RWPE1 (cell line): ENCODE measurements around the gene TMEM215.

Experiments used
- CTCF ChIA-PET: fragments of 350-600 bp; sonication (Branson Sonifier 250); formaldehyde crosslinking; extraction: SDS; loops from one replicate; lab custom pipeline; 2021; lab: Yijun Ruan, JAX
- POLR2A ChIA-PET: fragments of 400-600 bp; formaldehyde crosslinking; extraction: SDS; loops from one replicate; lab custom pipeline; 2020; ENCODE audit warnings: antibody characterized with exemption; ENCODE audit not compliant: low non-redundant PET; lab: Yijun Ruan, JAX
- DNase-seq: peaks from one replicate; pipeline ENCODE4 v3.0.0; 2012; ENCODE audit warnings: low spot score
- H3K27ac ChIP-seq: fragments of 450-650 bp; 2 replicates; pipeline ENCODE4 v1.5.1; 2017
- TF ChIP-seq, protein P1 (sequence below): fragments of 450-650 bp; conservative IDR thresholded peaks from 2 replicates; pipeline ENCODE4 v1.5.1; 2017; ENCODE audit warnings: low read depth, mild to moderate bottlenecking

TMEM215 gene

GRCh38 chr9:32748013-32748412 is 35.3 kb upstream of the TMEM215 start:
- CTCF ChIA-PET = interaction anchor here (0.6 to 0.9 kb wide), 2 partner anchors 33 to 120 kb away, joined by 3 read pairs; no protein-coding TSS in a partner anchor
- POLR2A ChIA-PET = no interaction called here
- DNase-seq = no peak
- no peak overlapping the region for H3K27ac ChIP-seq
- TF ChIP-seq, protein P1, sequence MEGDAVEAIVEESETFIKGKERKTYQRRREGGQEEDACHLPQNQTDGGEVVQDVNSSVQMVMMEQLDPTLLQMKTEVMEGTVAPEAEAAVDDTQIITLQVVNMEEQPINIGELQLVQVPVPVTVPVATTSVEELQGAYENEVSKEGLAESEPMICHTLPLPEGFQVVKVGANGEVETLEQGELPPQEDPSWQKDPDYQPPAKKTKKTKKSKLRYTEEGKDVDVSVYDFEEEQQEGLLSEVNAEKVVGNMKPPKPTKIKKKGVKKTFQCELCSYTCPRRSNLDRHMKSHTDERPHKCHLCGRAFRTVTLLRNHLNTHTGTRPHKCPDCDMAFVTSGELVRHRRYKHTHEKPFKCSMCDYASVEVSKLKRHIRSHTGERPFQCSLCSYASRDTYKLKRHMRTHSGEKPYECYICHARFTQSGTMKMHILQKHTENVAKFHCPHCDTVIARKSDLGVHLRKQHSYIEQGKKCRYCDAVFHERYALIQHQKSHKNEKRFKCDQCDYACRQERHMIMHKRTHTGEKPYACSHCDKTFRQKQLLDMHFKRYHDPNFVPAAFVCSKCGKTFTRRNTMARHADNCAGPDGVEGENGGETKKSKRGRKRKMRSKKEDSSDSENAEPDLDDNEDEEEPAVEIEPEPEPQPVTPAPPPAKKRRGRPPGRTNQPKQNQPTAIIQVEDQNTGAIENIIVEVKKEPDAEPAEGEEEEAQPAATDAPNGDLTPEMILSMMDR = no peak

DNA sequence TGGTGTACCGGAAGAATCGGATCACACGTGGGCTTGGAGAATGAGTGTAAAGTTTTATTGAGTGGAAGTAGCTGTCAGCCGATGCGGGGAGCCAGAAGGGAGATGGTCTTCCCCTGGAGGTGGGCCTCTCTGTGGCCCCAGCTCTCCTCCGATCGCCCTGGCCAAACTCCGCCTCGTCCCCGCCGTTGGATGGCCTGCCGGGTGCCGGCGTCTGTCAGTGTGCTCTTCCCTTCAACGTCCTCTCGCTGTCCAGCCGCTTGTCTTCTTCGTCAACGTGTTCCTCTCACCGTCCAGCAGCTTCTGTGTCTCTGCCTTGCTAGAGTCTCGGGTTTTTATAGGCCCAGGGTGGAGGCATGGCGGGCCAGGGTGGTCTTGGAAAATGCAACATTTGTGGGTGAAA is 27.6 kb upstream of the TMEM215 start:
- TF ChIP-seq, protein P1 = no peak

DNA sequence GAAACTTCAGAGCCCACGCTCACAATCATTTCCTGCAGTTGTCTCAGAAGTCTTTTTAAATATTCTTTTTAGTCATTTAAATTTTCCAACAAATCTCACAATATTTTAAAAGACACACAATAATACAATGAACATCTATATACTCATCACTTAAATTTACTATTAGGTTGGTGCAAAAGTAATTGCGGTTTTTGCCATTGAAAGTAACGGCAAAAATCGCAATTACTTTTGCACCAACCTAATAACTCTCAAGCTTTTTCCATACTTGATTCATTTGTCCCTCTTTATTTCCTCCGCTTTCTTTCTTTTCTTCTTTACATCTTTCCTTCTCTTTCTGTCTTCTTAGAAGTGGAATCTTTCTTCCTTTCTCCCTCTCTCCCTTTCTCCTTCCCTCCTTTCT is 19.2 kb upstream of the TMEM215 start:
- ChIA-PET CTCF (no interaction called here), POLR2A (no interaction called here)
- H3K27ac ChIP-seq = no peak overlapping the region
- DNase-seq = no peak
- TF ChIP-seq, protein P1 = no peak

More for the DNA sequence above, 27.6 kb upstream of the TMEM215 start:
- POLR2A ChIA-PET = no interaction called here
- H3K27ac ChIP-seq = no peak overlapping the region
- DNase-seq = no peak
- CTCF ChIA-PET = interaction anchor here (1.2 kb wide), 1 partner anchor 95 kb away, joined by 4 read pairs; no protein-coding TSS in a partner anchor

DNA sequence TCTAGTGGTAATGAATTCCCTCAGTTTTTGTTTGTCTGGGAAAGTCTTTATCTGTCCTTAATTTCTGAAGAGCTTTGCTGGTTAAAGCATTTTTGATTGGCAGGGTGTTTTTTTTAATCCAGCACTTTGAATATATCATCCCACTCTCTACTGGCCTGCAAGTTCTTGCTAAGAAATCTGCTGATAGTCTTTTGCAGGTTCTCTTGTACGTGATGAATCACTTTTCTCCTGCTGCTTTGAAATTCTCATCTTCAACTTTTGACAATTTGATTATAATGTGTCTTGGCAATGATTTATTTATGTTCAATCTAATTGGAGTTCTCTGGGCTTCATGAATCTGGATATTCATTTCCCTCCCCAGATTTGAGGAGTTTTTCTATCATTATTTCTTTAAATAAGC is 8.1 kb upstream of the TMEM215 start:
- ChIA-PET POLR2A (no interaction called here), CTCF (no interaction called here)
- H3K27ac ChIP-seq = no peak overlapping the region
- TF ChIP-seq, protein P1 = no peak
- DNase-seq = no peak

GRCh38 chr9:32776201-32776600 is 7.1 kb upstream of the TMEM215 start:
- POLR2A ChIA-PET = no interaction called here
- CTCF ChIA-PET = no interaction called here
- TF ChIP-seq, protein P1 = no peak
- no peak overlapping the region for H3K27ac ChIP-seq
- no peak for DNase-seq

DNA sequence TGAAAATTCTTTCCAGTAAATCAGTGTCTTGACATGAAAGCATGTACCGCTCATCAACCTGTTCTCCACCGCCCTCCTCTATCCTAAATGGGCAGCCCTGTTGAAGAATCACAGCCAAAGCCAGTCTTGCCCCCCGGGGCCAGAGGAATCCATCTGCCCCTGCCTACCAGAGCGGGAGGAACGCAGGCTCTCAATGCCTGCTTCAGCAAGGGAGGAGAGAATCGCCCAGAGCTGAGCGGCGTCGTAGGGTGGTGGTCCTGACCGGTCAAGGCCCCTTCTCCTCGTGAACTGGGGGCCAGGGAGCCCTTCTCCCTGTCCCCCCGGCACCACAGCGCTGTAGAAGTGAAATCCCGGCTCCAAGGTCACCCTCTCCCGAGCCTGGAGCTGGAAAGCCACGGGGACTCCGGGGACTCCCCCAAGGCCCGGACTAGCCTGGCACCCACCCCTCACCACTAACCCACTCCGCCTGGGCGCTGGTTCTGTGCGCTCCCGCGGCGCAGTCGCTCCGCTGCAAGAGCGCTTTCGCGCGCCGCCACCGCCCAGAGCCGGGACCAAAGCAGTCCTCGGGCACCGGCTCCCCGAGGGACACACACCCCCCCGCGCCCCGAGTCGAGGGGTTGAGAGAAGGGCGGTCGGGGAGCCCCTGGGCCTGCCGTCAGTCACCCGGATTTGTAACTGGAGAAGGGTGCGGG is 718 bp upstream of the TMEM215 start:
- CTCF ChIA-PET = interaction anchor here (1.1 kb wide), 1 partner anchor 82 kb away, joined by 5 read pairs; no protein-coding TSS in a partner anchor

More for the DNA sequence above, 718 bp upstream of the TMEM215 start:
- no peak overlapping the region for H3K27ac ChIP-seq
- POLR2A ChIA-PET = no interaction called here
- DNase-seq = no peak
- TF ChIP-seq, protein P1 = no peak
